ENCODE data around the gene PGS1. TPM values are rescaled to one million over a fixed set of nuclear protein-coding genes. Genes with fewer than 3 reads are reported as not detected.

PGS1 gene
- total RNA-seq, 1 donor from 2014 or later: 19.8 TPM

DNA sequence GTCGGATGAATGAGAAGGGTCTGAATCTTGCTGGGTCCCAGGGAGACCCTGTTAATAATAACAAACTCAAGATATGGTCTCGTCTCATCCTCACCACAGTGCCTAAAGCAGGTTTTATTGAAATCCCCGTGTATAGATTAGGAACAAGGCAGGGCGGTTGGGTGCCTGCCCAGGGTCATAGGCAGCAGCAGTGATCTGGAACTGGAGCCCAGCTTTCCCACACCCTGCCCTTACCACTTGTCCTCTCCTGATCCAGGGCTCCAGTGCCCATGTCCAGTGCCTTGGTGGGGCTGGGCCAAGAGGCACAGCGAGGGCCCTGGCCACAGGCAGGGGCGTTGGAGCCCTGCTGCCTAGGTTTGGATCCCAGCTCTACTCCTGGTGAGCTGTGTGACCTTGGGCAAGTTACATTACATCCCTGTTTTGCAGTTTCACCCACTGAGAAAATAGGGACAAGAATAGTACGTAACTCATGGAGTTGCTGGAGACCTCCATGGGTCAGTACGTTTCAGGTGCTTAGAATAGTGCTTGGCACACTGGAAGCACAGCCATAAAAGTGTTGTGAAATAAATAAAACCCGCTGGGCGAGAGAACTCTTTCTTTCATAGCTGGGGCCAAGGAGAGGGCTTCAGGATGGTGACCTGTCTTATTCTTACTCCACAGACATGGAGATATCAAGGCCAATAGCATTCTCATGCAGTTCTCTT, 32.5 kb upstream of the PGS1 start:
- DNase-seq (ENCODE audit: low read depth in 2 of 2): no peak

DNA sequence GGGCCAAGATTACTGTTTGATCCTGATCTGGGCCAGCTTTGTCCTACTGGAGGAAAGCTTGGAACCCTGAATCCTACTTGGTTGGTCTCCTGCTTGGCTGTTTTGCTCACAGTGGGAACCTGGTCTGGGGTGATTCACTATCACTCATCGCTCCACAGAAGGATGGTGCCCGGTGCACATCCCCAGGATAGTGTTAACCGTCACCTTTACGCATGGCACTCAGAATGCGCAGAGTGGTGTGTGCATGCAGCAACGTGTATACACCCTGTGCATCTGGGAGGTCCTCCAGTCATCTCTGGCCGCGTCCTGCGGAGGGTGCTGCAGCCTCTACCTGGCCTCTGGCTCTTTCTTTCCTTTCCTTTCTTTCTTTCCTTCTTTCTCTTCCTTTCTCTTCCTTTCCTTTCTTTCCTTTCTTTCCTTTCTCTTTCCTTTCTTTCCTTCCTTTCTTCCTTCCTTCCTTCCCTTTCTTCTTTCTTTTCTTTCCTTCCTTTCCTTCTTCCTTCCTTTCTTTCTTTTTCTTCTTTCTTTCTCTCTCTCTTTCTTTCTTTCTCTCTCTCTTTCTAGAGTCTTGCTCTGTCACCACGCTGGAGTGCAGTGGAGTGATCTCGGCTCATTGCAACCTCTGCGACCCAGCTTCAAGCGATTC, 31.7 kb upstream of the PGS1 start:
- no peak for DNase-seq (ENCODE audit: low read depth in 2 of 2)

DNA sequence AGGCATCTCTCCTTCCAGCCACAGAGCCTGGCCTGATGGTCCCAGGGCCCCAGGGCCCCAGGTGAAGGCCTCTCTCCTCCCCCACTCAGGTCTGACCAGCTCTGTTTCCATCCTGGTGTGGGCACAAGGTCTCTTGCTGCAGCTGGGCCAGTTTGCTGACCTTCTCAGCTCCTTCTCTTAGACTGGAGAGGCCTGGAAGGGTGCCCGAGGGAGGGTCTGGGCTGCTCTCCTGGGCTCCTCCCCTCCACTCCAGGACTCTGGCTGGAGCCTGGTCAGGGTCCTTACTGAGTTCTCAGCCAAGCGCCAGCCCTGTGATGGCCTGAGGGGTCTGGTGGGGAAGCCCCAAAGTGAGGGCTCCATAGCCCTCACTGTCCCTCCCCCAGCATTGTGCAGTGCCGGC, 31.0 kb upstream of the PGS1 start:
- no peak for DNase-seq (ENCODE audit: low read depth in 2 of 2)

DNA sequence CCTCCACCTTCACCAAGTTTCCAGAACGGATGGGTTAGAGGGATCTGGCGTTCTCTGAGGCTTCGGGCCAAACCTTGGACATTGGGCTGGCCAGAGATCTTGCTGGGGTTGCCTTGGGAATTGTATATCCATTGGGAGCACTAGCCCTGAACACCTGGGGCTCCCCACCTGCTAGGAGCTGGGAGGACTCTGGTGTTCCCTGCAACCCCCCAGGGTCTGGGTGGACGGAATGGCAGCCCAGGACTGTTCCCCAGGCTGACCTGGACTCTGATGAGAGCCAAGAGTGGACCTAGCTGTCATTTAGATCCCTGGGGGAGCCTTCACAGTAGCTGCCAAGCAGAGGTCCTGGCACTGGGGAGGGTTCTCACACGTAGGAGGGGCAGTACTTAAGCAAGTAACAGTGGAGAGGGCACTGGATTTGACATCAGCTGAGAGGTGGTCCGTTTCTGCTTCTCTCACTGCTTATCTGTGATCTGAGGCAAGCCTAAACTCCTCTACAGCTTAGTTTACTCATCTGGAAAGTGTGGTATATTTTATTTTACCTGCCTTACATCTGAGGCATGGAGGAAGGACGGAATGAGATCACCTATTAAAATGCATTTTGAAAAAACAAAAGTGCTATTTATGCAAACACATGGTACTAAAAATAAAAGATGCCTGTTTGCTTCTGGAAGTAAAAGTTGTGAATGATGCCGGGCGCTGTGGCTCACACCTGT, 30.2 kb upstream of the PGS1 start:
- no peak for DNase-seq (ENCODE audit: low read depth in 2 of 2)

DNA sequence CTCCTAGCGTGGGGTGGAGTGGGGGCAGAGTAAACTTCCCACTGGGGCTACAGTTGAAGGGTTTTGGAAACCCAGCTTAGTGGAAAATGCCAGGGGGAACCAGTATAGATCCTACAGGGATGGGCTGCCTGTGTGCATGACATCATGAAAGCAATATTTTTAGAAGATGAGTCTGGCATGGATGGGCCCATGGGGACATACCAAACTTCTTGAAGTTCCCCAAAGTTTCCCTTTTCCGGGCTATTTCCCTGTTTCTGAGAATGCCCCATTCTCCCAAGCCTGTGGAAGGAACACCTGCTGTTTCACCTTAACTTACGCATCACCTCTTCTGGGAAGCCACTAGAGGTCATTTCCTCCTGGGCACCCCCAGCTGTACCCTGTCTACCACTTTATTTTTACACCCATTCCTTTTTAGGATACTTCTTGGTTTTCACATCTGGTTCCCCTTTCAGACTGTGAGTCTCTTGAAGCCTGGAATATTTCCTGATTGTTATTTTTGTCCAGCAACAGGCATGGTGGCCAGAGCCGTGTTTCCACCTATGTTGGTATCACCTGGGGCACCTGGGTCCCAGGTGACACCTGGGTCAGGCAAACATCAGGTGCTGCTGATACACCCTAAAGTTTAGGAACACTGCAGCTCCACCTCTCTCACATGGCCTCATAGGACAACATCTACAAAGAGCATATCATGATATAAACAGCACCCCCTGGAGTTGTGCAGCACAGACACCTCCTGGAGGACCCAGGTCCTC, 28.4 kb upstream of the PGS1 start:
- no peak for DNase-seq (ENCODE audit: low read depth in 2 of 2)

DNA sequence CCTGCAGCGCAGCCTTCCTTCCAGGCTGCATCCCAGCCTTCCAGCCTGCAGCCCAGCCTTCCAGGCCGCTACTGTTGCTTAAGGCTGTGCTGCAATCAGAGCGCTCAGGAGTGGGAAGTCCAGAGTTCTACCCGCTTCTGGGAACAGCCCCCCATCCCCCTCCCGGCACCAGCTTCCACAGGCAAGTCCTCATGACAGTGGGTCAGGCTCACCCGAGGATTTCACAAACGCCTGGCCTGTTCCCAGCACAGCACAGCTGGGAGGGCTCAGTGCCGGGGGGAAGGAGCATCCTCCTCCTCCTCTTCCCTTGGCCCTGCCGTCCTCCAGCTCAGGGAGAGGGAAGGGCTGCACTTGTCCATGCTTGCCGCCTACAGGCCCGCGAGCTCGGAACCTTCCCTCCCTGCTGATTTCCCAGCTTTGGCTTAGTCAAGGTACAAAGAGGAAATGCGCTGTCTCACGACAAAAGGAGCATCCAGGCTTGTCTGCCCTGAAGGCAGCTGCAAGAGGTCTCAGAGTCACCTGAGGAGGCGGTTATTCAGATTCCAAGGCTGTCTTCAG, 26.9 kb upstream of the PGS1 start:
- no peak for DNase-seq (ENCODE audit: low read depth in 2 of 2)

DNA sequence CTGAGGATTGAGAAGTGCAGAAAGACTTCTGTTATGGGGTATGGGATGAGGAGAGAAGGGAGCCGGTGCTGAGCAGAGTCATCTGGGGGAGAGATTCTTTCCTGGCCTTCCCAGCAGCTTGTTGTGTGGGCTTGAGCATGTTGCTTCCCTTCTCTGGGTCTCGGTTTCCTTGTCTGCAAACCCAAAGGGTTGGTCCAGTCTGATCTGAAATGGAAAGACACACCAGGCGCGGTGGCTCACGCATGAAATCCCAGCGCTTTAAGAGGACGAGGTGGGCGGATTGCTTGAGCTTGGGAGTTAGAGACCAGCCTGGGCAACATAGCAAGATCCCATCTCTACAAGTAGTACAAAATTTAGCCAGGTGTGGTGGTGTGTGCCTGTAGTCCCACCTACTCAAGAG, 24.6 kb upstream of the PGS1 start:
- DNase-seq (ENCODE audit: low read depth in 2 of 2): no peak

DNA sequence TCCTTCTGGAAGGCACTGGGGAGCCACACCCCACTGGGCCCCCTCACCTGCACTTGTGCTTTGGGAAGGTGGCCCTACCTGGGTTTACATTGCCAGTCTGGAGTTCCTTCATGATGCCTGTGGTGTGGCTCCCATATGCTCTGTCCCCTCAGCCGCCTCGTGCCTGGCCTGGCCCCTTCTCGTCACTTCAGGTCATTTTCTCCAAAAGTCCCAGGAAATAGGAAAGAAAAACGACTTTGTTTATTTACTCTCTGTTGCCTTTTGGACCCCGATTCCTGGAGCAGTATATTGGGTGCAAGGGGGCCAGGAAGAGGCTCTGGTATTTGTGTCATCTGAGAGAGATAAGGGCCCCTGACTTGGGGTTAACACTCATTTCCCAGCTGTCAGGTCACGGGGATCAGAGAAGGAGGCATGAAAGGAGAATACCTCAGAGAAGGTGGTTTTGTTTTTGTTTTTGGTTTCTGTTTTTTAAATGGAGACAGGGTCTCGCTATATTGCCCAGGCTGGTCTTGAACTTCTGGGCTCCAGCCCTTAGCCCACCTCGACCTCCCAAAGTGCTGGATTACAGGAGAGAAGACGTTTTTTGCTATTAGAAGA, 23.3 kb upstream of the PGS1 start:
- no peak for DNase-seq (ENCODE audit: low read depth in 2 of 2)

DNA sequence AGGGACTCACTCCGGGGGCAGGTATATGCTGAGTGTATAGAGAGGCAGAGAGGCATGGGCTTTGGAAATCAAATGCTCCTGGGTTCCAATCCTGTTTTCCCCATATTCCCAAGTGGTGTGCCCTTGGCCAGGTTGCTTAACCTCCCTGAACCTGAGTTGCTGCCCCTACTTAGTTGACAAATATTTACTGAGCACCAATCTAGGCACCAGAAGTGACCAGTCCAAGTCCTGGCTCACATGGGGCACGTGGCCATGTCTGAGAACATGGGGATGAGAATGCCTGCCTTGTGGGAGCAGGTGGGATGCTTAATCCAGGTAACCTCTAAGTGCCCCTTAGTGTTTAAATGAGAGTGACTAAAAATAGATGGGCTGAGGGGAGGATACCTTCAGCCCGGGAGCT, 22.7 kb upstream of the PGS1 start:
- DNase-seq (ENCODE audit: low read depth in 2 of 2): no peak

DNA sequence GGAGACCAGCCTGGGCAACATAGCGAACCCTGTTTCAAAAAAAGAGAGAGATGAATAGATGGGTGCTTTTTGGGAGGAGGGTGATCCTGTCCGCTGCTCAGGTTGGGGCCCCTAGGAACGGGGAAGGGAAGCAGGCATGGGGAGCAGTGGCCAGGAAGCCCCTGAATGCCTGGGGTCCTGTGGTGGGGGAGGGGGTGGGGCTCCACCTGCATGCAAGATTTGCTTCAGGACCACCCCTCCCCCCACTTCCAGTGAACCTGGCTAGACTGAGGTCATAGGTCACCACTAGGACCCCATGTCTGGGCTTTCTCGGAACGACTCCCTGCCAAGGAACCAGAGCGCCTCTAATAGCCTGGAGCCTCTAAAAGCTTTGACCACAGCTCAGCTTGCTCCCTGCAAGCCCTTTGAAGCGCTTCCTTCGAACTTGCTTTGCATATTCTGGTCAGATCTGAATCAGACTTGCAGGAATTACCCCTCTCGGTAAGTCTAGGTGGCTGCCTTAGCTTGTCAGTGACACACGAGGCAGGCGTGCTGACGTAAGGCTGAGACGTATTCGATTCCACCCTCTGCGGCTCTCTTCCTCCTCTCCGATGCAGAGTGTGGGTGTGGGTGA, 22.2 kb upstream of the PGS1 start:
- no peak for DNase-seq (ENCODE audit: low read depth in 2 of 2)

DNA sequence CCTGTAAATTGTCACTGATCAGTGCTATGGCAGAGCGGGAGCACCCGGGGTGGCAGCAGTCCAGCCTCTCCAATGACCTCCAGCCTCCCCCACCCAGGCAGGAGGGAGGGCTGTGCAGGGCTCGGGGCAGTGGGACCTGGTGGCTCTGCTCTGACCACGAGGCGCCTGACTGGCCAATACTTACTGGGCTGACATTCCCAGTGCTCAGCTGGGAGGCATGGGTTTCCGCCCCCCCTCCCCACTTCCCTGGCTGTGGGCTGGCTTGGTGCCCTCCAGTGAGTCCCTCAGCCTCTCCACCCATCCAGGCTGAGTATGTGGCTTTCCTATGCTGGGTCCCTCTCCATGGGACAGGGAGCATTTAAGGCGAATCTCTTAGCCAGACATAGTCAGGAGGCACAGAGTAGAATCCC, 21.3 kb upstream of the PGS1 start:
- peak; percentile 72 to 88 for DNase-seq (ENCODE audit: low read depth in 2 of 2)

DNA sequence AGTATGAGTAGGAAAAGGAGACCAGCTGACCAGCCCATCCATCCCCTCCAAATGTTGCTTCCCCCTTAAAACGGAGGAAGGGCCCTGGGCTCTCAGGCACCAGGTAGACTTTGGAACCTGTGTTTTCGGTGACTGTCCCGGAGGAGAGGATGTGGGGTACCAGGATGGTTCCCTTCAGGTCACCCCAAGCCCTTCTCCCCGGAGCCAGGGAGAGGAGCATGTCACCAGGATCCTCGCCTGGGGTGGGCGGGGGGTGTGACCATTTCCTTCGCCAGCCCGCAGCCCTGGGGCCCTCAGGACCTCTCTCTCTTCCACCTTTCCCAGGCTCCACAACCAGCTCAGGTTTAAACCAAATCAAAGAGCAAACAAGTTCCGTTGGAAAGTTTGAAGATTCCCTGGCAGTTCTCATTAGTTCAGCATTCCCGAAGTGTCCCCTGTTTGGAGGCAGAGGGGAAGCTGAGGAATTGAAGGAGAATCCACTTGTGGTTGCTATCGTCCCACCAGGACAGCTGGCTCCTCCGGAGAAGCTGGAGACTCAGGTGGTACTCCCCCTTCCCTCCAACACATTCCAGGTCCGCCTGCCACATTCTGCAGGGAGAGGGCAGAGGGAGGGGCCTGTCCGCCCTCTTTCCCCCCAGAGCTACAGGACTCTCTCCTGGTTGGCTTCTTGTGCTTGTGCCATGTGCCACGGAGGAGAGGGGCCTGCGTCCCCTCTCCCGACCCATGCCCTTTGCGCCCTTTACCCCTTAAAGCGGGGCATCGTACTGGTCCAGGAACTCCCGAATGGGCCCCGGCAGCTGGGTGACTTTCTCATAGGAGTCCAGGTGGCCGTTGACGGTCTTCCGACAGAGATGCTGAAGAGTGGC, 20.5 kb upstream of the PGS1 start:
- DNase-seq (ENCODE audit: low read depth in 2 of 2): no peak

DNA sequence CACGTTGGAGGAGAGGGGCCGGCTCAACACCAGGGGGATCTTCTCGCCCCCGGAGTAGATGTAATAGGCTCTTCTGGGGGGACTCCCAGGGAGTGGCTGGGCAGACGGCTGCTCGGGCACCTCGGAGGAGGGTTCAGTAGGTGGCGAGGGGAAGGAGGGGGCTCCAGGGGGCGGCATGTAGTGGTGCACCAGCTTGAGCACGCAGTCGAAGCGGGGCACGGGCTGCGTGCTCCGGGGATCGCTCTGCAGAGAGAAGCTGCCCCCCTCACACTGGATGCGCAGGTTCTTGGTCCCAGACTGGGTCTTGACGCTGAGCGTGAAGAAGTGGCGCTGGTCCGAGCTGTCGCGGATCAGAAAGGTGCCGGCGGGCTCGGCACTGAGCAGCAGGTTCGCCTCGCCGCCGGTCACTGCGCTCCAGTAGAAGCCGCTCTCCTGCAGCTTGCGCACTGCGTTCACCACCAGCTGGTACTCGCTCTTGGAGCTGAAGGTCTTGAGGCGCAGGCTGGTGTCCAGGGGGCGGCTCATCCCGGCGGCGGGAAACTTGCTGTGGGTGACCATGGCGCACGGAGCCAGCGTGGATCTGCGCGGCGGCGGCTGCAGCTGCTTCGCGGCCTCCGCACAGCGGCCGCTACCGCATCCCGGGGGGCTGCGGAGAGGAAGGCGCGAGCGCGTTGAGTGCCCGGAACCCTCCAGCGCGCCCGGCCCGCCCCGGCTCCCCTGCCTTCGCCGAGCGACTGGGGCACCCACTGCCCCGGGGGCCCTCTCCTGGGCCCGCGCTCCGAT, 19.7 kb upstream of the PGS1 start:
- peak in 1 of 2 donors; percentile 74 for DNase-seq (ENCODE audit: low read depth in 2 of 2)

DNA sequence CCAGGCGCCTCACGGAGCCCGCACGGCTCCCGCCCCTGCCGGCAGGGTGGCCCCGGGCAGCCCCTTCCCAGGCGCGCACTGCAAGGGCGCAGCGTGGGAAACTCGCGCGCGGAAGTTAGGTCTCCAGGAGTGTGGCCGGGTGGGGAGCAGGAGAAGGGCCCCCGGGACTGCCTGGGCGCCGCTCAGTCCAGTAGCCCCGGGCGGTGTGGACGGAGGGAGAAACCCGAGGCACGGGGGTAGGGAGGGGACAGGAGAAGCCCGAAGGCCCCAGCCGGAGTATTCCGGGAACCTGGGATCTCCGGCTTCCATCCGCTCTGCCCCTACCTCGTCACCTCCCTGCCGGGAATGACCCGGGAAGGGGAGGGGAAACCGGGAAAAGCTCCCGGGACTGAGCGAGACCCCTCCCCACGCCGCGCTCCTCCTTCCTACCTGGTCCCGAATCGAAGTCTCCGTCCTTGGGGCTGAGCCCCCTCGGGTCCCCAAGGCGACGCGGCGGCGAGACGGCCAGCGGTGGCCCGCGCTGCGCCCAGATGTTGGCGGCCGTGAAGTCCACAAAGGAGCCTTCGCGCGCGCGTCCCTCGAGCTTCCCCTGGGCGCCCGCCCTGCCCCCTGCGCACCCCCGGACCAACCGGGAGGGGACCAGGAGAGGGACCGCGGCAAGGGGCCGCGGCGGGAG, 19.0 kb upstream of the PGS1 start:
- peak in 1 of 2 donors; percentile 43 for DNase-seq (ENCODE audit: low read depth in 2 of 2)

DNA sequence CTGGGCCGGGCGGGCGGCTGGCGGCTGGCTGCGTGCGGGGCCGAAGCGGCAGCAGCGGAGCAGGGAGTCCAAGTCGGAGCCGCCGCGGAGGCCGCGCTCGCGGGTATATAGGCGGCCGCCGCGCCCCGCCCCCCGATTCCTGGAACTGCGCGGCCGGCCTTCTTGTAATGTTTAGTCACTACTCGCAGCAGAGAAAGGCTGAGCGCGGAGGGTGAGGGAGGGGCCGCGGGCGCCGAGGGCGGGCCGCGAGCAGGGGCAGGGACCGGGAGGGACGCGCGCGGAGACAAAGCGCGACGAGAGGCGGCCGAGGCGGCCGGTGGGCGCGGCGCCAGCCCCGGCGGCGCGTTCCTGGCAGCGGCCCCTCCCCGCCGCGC, 18.5 kb upstream of the PGS1 start, which contains the start of gene SOCS3:
Gene SOCS3 (minus strand): TSS at position 81 of the 374 bp plus-strand sequence. CDS start 982 bp downstream, outside the sequence.
- peak; percentile 86 to 97 for DNase-seq (ENCODE audit: low read depth in 2 of 2)

DNA sequence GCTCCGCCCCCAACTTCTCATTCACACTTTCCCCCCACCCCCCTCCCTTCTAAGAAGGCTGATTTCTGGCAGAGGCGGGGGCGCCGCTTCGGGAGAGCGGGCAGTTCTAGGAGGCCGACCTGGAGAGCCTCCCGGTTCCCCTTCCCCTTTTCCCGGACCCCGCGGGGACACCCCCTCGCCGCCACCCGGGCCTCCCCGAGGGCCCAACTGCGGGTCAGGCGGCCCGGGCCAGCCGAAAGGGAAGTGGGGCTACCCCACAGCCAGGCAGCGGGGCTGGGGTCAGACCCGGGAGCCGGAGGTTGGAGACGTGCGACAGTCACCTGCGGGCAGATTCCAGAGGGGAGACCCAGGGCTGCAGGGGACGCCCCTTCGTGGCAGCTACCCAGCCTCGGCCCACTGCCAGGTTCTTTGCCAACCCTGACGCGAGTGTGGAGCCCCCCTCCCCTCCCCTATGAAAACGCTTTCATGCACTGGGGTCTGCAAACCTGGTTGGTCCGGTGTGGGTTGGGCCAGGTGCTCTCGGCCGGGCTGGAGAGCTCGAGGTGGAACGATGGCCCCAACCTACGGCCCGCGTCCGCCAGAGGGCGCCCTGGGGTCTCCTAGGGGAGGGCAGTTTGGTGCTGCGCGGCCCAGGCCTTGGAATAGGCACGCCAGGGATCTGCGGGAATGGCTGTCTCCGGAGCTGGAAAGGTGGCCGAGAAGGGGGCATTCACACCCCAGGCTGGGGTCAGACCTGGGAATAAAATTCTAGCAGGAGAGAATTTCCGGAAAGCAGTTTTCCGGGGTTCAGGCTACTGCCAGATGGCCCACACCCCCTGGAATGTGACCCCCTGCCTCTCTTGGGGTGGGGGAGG, 17.9 kb upstream of the PGS1 start:
- DNase-seq (ENCODE audit: low read depth in 2 of 2): peak in 1 of 2 donors; percentile 87

DNA sequence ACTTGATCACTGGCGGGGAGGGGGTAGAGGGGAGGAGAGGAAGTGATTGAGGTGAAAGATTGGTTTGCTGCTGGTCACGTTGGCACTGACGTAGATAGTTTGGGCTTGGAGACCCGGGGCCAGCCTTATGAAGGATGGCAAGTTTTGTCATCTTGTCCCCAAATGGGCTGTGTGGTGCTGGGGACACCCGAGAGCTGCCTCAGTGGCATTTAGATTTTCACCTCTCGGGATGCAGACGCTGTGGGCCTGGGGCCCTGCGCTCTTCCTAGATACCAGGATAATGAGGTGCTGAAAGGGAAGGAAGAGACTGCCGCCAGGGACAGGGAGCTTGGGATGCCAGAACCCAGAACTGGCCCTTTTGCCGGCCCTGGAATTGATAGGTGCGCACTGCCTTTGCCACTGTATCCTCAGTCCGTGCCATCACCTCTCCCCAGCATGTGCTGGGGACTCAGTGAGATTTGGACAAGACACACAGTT, 17.2 kb upstream of the PGS1 start:
- no peak for DNase-seq (ENCODE audit: low read depth in 2 of 2)
